ENCODE measurements around the gene PRKCB. TPM values are rescaled to one million over a fixed set of nuclear protein-coding genes. Genes with fewer than 3 reads are reported as not detected.

The PRKCB gene
- total RNA-seq, 4 donors from 2014 or later: 0.51 to 1.3 (median 1.1) TPM

- no peaks in the 10 kb centered on the region for H3K4me1 ChIP-seq
- no peaks in the 10 kb centered on the region for H3K36me3 ChIP-seq
- DNase-seq (no peak), ATAC-seq (no peak)
- H3K27ac ChIP-seq: no peak overlapping the region
- H3K9me3 ChIP-seq: no peaks in the 10 kb centered on the region
- no peaks in the 10 kb centered on the region for H3K27me3 ChIP-seq
- TF ChIP-seq POLR2A (IDR thresholded peaks at IDR 0.05) (no peak), CTCF (IDR thresholded peaks at IDR 0.05 in 4 of 5, conservative IDR thresholded peaks at IDR 0.05 in 1 of 5) (no peak)
- H3K4me3 ChIP-seq: no peak overlapping the region
- intact Hi-C loops (cut with DNase I; ENCODE audit: low total_unique reads) (no loop called here), in situ Hi-C loops (cut with MboI; ENCODE audit: low sequenced_read_pairs in 4 of 4) (no loop called here)
Measured at GRCh38 chr16:23975293-23975692, 139.5 kb downstream of the PRKCB start.

- Histone ChIP-seq H3K36me3 (no peaks in the 10 kb centered on the region), H3K27me3 (no peaks in the 10 kb centered on the region), H3K4me1 (no peaks in the 10 kb centered on the region), H3K9me3 (no peaks in the 10 kb centered on the region), H3K27ac (no peak overlapping the region), H3K4me3 (no peak overlapping the region)
- in situ Hi-C loops (cut with MboI; ENCODE audit: low sequenced_read_pairs in 4 of 4) (no loop called here), intact Hi-C loops (cut with DNase I; ENCODE audit: low total_unique reads) (no loop called here)
- TF ChIP-seq POLR2A (IDR thresholded peaks at IDR 0.05) (no peak), CTCF (IDR thresholded peaks at IDR 0.05 in 4 of 5, conservative IDR thresholded peaks at IDR 0.05 in 1 of 5) (no peak)
- DNase-seq (no peak), ATAC-seq (no peak)
Measured at GRCh38 chr16:23976091-23976490, 140.3 kb downstream of the PRKCB start.

- intact Hi-C loops (cut with DNase I; ENCODE audit: low total_unique reads): no loop called here
Measured at GRCh38 chr16:23976524-23976923, 140.7 kb downstream of the PRKCB start.

GRCh38 chr16:23979441-23979840 lies 143.7 kb downstream of the PRKCB start:
- DNase-seq (no peak), ATAC-seq (no peak)
- H3K36me3 ChIP-seq: no peaks in the 10 kb centered on the region
- no peaks in the 10 kb centered on the region for H3K27me3 ChIP-seq
- H3K4me1 ChIP-seq: no peaks in the 10 kb centered on the region
- TF ChIP-seq CTCF (IDR thresholded peaks at IDR 0.05 in 4 of 5, conservative IDR thresholded peaks at IDR 0.05 in 1 of 5) (no peak), POLR2A (IDR thresholded peaks at IDR 0.05) (no peak)
- in situ Hi-C loops (cut with MboI; ENCODE audit: low sequenced_read_pairs in 4 of 4) (no loop called here), intact Hi-C loops (cut with DNase I; ENCODE audit: low total_unique reads) (no loop called here)
- no peak overlapping the region for H3K4me3 ChIP-seq
- no peaks in the 10 kb centered on the region for H3K9me3 ChIP-seq
- no peak overlapping the region for H3K27ac ChIP-seq

More at GRCh38 chr16:23976524-23976923, 140.7 kb downstream of the PRKCB start:
- no peak for TF ChIP-seq CTCF (IDR thresholded peaks at IDR 0.05 in 4 of 5, conservative IDR thresholded peaks at IDR 0.05 in 1 of 5)
- no peak for TF ChIP-seq POLR2A (IDR thresholded peaks at IDR 0.05)
- Histone ChIP-seq H3K36me3 (no peaks in the 10 kb centered on the region), H3K27ac (no peak overlapping the region), H3K4me3 (no peak overlapping the region), H3K27me3 (no peaks in the 10 kb centered on the region), H3K9me3 (no peaks in the 10 kb centered on the region), H3K4me1 (no peaks in the 10 kb centered on the region)
- in situ Hi-C loops (cut with MboI; ENCODE audit: low sequenced_read_pairs in 4 of 4): no loop called here
- no peak for DNase-seq
- no peak for ATAC-seq

GRCh38 chr16:23979982-23980381 lies 144.2 kb downstream of the PRKCB start:
- in situ Hi-C loops (cut with MboI; ENCODE audit: low sequenced_read_pairs in 4 of 4): no loop called here
- intact Hi-C loops (cut with DNase I; ENCODE audit: low total_unique reads): no loop called here
- no peaks in the 10 kb centered on the region for H3K9me3 ChIP-seq
- H3K36me3 ChIP-seq: no peaks in the 10 kb centered on the region
- no peaks in the 10 kb centered on the region for H3K4me1 ChIP-seq
- H3K27me3 ChIP-seq: no peaks in the 10 kb centered on the region
- no peak for TF ChIP-seq POLR2A (IDR thresholded peaks at IDR 0.05)
- TF ChIP-seq CTCF (IDR thresholded peaks at IDR 0.05 in 4 of 5, conservative IDR thresholded peaks at IDR 0.05 in 1 of 5): no peak
- H3K4me3 ChIP-seq: no peak overlapping the region
- ATAC-seq (no peak), DNase-seq (no peak)
- H3K27ac ChIP-seq: no peak overlapping the region

All from gastrocnemius medialis (tissue), 4 donors.